ENCODE data around the gene CBR1.
"Not testable (repeated sequence)": the region's sequence is repeated elsewhere in the genome, so short reads cannot be mapped to it uniquely, and the experiment has no call there.

Gene CBR1

GRCh38 chr21:36052860-36053714, 16.7 kb upstream of the CBR1 start:
- no peak for DNase-seq

- DNase-seq, result no peak
Observed at GRCh38 chr21:36053715-36054062, 16.1 kb upstream of the CBR1 start.

- DNase-seq, result no peak
Observed at GRCh38 chr21:36055551-36055950, 14.3 kb upstream of the CBR1 start.

GRCh38 chr21:36059823-36060158, 10.0 kb upstream of the CBR1 start:
- DNase-seq, result peak; percentile 17

- peak; percentile 91 for DNase-seq
Observed at GRCh38 chr21:36060159-36060921, 9.5 kb upstream of the CBR1 start, which contains the start of gene SETD4. Gene SETD4, minus strand, starts transcription at chr21:36060526. Its CDS starts 1,638 bp downstream, at chr21:36058888.

- DNase-seq, result no peak
Observed at GRCh38 chr21:36061445-36061844, 8.4 kb upstream of the CBR1 start.

GRCh38 chr21:36063375-36064084, 6.3 kb upstream of the CBR1 start:
- no peak for DNase-seq

- no peak for DNase-seq
Observed at GRCh38 chr21:36064085-36064460, 5.8 kb upstream of the CBR1 start.

GRCh38 chr21:36065497-36066036, 4.3 kb upstream of the CBR1 start:
- no peak for DNase-seq

GRCh38 chr21:36068748-36069398, 951 bp upstream of the CBR1 start:
- no peak for DNase-seq

- no peak for DNase-seq
Observed at GRCh38 chr21:36070999-36071398, 1.2 kb downstream of the CBR1 start.

- no peak for DNase-seq
Observed at GRCh38 chr21:36072453-36073162, 2.8 kb downstream of the CBR1 start.

GRCh38 chr21:36073181-36073580, 3.4 kb downstream of the CBR1 start:
- DNase-seq, result no peak

- not testable (repeated sequence) for DNase-seq
Observed at GRCh38 chr21:36073911-36074310, 4.1 kb downstream of the CBR1 start.

- DNase-seq, result no peak
Observed at GRCh38 chr21:36075171-36075570, 5.3 kb downstream of the CBR1 start.

GRCh38 chr21:36075953-36076352, 6.1 kb downstream of the CBR1 start:
- DNase-seq, result no peak

GRCh38 chr21:36076878-36077655, 7.2 kb downstream of the CBR1 start:
- DNase-seq, result no peak

GRCh38 chr21:36077758-36078157, 7.9 kb downstream of the CBR1 start:
- DNase-seq, result no peak

- DNase-seq, result peak; percentile 25
Observed at GRCh38 chr21:36079010-36079649, 9.3 kb downstream of the CBR1 start.

GRCh38 chr21:36079671-36080070, 9.8 kb downstream of the CBR1 start:
- DNase-seq, result no peak

- DNase-seq, result no peak
Observed at GRCh38 chr21:36080386-36080785, 10.6 kb downstream of the CBR1 start.

Data from CD4-positive, alpha-beta T cell treated with Interleukin-15 for 1 hour (primary cell).